Liver (tissue), 9 donors: Measurements from ENCODE around the gene PRR4. TPM values are rescaled to one million over a fixed set of nuclear protein-coding genes. Genes with fewer than 3 reads are reported as not detected.

Experiments used
- DNase-seq: peaks from one replicate; pipeline ENCODE4 v3.0.0-alpha.2; 2017; ENCODE audit warnings: low spot score
- H3K27ac ChIP-seq, 2 donors: one replicate each; pipeline ENCODE4 v1.7.0; 2013; ENCODE audit warnings: inconsistent platforms in 2 of 2, low read length in 2 of 2, control low read depth in 1 of 2, low read depth in 1 of 2, mild to moderate bottlenecking in 1 of 2
- H3K27me3 ChIP-seq, 4 donors: one replicate each; pipeline versions ENCODE4 v1.6.1 to v1.7.0; 2013; ENCODE audit warnings: low read length in 3 of 4, inconsistent platforms in 1 of 4, mild to moderate bottlenecking in 1 of 4, moderate library complexity in 1 of 4; ENCODE audit not compliant: control insufficient read depth in 4 of 4, insufficient read depth in 4 of 4
- H3K36me3 ChIP-seq, 4 donors: one replicate each; pipeline versions ENCODE4 v1.6.1 to v1.7.0; 2013; ENCODE audit warnings: low read length in 3 of 4, mild to moderate bottlenecking in 3 of 4, low read depth in 1 of 4, moderate library complexity in 1 of 4; ENCODE audit not compliant: control insufficient read depth in 4 of 4, insufficient read depth in 3 of 4
- H3K4me1 ChIP-seq, 4 donors: one replicate each; pipeline versions ENCODE4 v1.6.1 to v1.7.0; 2013; ENCODE audit warnings: low read length in 3 of 4, mild to moderate bottlenecking in 3 of 4, moderate library complexity in 1 of 4; ENCODE audit not compliant: control insufficient read depth in 4 of 4, insufficient read depth in 4 of 4
- H3K4me3 ChIP-seq, 3 donors: one replicate each; pipeline versions ENCODE4 v1.6.1 to v1.7.0; 2013; ENCODE audit warnings: low read length in 3 of 3, control low read depth in 1 of 3, low read depth in 1 of 3, mild to moderate bottlenecking in 1 of 3
- H3K9ac ChIP-seq, 2 donors: one replicate each; pipeline ENCODE4 v1.7.0; 2013; ENCODE audit warnings: low read length in 2 of 2, mild to moderate bottlenecking in 2 of 2, moderate library complexity in 2 of 2, control low read depth in 1 of 2, low read depth in 1 of 2
- H3K9me3 ChIP-seq, 4 donors: one replicate each; pipeline versions ENCODE4 v1.6.1 to v1.7.0; 2013; ENCODE audit warnings: low read length in 3 of 4; ENCODE audit not compliant: control insufficient read depth in 4 of 4
- CTCF ChIP-seq: fragments of 150-350 bp; IDR thresholded peaks from 2 replicates; pipeline ENCODE4 v1.5.1; 2017; ENCODE audit warnings: improper control_type of control experiment, low read depth, low read length; ENCODE audit not compliant: missing input control
- EGR1 ChIP-seq, 2 donors: IDR thresholded peaks; 2 replicates each; pipeline ENCODE4 v1.6.1; 2016 to 2018; ENCODE audit warnings: antibody characterized with exemption in 2 of 2, low read depth in 2 of 2
- FOXA1 ChIP-seq: IDR thresholded peaks from 2 replicates; pipeline ENCODE4 v1.6.1; 2016; ENCODE audit warnings: antibody characterized with exemption
- GABPA ChIP-seq, 2 donors: IDR thresholded peaks in 1 of 2; conservative IDR thresholded peaks in 1 of 2; 2 replicates each; pipeline ENCODE4 v1.6.1; 2016; ENCODE audit warnings: antibody characterized with exemption in 2 of 2, mild to moderate bottlenecking in 1 of 2, moderate library complexity in 1 of 2
- HNF4A ChIP-seq, 2 donors: conservative IDR thresholded peaks; 2 replicates each; pipeline ENCODE4 v1.6.1; 2016; ENCODE audit warnings: antibody characterized with exemption in 2 of 2, mild to moderate bottlenecking in 2 of 2
- HNF4G ChIP-seq: IDR thresholded peaks from 2 replicates; pipeline ENCODE4 v1.6.1; 2016; ENCODE audit warnings: antibody characterized with exemption
- JUND ChIP-seq, 2 donors: IDR thresholded peaks; 2 replicates each; pipeline ENCODE4 v1.6.1; 2016; ENCODE audit warnings: antibody characterized with exemption in 2 of 2
- MAX ChIP-seq: IDR thresholded peaks from 2 replicates; pipeline ENCODE4 v1.6.1; 2016; ENCODE audit warnings: antibody characterized with exemption
- NR2F2 ChIP-seq: IDR thresholded peaks from 2 replicates; pipeline ENCODE4 v1.6.1; 2016; ENCODE audit warnings: antibody characterized with exemption
- RXRA ChIP-seq, 2 donors: IDR thresholded peaks; 2 replicates each; pipeline ENCODE4 v1.6.1; 2017 to 2018; ENCODE audit warnings: antibody characterized with exemption in 2 of 2, mild to moderate bottlenecking in 1 of 2
- SP1 ChIP-seq: IDR thresholded peaks from 2 replicates; pipeline ENCODE4 v1.6.1; 2018; ENCODE audit warnings: antibody characterized with exemption, mild to moderate bottlenecking
- YY1 ChIP-seq: IDR thresholded peaks from 2 replicates; pipeline ENCODE4 v1.6.1; 2016; ENCODE audit warnings: antibody characterized with exemption, mild to moderate bottlenecking
- ZBTB33 ChIP-seq: IDR thresholded peaks from 2 replicates; pipeline ENCODE4 v1.6.1; 2016; ENCODE audit warnings: antibody characterized with exemption
- WGBS: extraction: QIAGEN DNeasy Blood & Tissue Kit; methylation state at CpG from one replicate; pipeline ENCODE4 v1.1.7; 2013; 5-methylcytosine and 5-hydroxymethylcytosine counted together
- polyA plus RNA-seq, 2 donors: library from polyadenylated mRNA; stranded (reverse) in 1 of 2; unstranded in 1 of 2; fragments of 200-250 nt in 1 of 2; fragments of >200 nt in 1 of 2; fragmentation: Nextera tagmentation in 1 of 2; extraction: Ambion mirVana in 1 of 2; gene quantifications; one replicate each; pipeline versions ENCODE4 v1.2.1 to v1.2.3, GENCODE V29; 2013 to 2015
- total RNA-seq, 2 donors: library from RNA; depleted of rRNA; stranded (reverse); fragments of >200 nt; gene quantifications; one replicate each; pipeline ENCODE4 v1.2.3, GENCODE V29; 2014
- TF ChIP-seq, protein P1 (sequence below): IDR thresholded peaks from 2 replicates; pipeline ENCODE4 v1.6.1; 2016; ENCODE audit warnings: antibody characterized with exemption
- TF ChIP-seq, protein P2 (sequence below): IDR thresholded peaks from 2 replicates; pipeline ENCODE4 v1.6.1; 2016; ENCODE audit warnings: antibody characterized with exemption, mild to moderate bottlenecking
- donor health status: healthy.
- donor health status: healthy.
- donor health status: healthy.
- donor health status: healthy.
- donor health status: healthy.

PRR4 gene
- total and polyA plus RNA-seq, 4 donors = 0.56 to 3.5 (median 1.4) TPM

- H3K4me1 ChIP-seq = no peaks in the 10 kb centered on the region
- H3K9me3 ChIP-seq = no peaks in the 10 kb centered on the region
- no peak for DNase-seq
- no peak within 1 kb of the TSS for H3K4me3 ChIP-seq
- no peak within 1 kb of the TSS for H3K27ac ChIP-seq
- no peaks in the 10 kb centered on the region for H3K36me3 ChIP-seq
- H3K27me3 ChIP-seq = no peaks in the 10 kb centered on the region
- H3K9ac ChIP-seq = no peak within 1 kb of the TSS
- TF ChIP-seq, protein P1, sequence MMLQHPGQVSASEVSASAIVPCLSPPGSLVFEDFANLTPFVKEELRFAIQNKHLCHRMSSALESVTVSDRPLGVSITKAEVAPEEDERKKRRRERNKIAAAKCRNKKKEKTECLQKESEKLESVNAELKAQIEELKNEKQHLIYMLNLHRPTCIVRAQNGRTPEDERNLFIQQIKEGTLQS = no peak
- no peak for TF ChIP-seq HNF4G
- TF ChIP-seq YY1 = no peak
- no peak for TF ChIP-seq ZBTB33
- no peak for TF ChIP-seq RXRA (IDR thresholded peaks at IDR 0.05)
- no peak for TF ChIP-seq EGR1 (IDR thresholded peaks at IDR 0.05; ENCODE audit: low read depth in 2 of 2)
- TF ChIP-seq, protein P2, sequence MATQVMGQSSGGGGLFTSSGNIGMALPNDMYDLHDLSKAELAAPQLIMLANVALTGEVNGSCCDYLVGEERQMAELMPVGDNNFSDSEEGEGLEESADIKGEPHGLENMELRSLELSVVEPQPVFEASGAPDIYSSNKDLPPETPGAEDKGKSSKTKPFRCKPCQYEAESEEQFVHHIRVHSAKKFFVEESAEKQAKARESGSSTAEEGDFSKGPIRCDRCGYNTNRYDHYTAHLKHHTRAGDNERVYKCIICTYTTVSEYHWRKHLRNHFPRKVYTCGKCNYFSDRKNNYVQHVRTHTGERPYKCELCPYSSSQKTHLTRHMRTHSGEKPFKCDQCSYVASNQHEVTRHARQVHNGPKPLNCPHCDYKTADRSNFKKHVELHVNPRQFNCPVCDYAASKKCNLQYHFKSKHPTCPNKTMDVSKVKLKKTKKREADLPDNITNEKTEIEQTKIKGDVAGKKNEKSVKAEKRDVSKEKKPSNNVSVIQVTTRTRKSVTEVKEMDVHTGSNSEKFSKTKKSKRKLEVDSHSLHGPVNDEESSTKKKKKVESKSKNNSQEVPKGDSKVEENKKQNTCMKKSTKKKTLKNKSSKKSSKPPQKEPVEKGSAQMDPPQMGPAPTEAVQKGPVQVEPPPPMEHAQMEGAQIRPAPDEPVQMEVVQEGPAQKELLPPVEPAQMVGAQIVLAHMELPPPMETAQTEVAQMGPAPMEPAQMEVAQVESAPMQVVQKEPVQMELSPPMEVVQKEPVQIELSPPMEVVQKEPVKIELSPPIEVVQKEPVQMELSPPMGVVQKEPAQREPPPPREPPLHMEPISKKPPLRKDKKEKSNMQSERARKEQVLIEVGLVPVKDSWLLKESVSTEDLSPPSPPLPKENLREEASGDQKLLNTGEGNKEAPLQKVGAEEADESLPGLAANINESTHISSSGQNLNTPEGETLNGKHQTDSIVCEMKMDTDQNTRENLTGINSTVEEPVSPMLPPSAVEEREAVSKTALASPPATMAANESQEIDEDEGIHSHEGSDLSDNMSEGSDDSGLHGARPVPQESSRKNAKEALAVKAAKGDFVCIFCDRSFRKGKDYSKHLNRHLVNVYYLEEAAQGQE = no peak
- TF ChIP-seq FOXA1 = no peak
- no peak for TF ChIP-seq MAX
- TF ChIP-seq JUND (IDR thresholded peaks at IDR 0.05) = no peak
- TF ChIP-seq HNF4A (conservative IDR thresholded peaks at IDR 0.05) = no peak
- no peak for TF ChIP-seq NR2F2
- TF ChIP-seq GABPA (IDR thresholded peaks at IDR 0.05 in 1 of 2, conservative IDR thresholded peaks at IDR 0.05 in 1 of 2) = no peak
- no peak for TF ChIP-seq CTCF
These were observed 39.2 kb downstream of the PRR4 start, which contains the start of gene TAS2R9 for GRCh38 chr12:10810068-10810467. TSS of gene TAS2R9 (minus strand) at chr12:10810168. CDS start at chr12:10810075, 93 bp downstream.

DNA sequence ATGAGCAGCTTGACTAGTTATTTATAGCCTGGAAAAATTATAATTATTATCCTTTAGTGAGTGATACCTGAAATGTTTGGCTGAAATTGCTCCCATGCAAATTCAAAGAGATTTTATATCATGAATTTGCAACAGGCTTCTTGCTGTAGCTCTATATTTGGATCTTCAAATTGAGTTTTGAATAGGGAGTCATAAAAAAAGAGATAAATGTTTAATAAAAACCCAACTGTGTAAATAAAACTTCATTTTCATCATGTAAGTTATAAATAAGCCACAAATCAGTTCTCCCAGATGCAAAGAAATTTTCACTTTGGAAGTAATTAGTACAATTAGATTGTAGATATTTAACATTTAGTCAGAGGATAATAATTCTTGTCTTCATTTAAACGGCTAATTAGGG is 42.1 kb downstream of the PRR4 start, which contains the start of gene TAS2R8:
Gene TAS2R8, minus strand, starts transcription at position 101 of the 400 bp plus-strand sequence. CDS start 306 bp downstream, outside the sequence.
- WGBS = 66% methylated on average over 1 of the region's 1 CpG
- Histone ChIP-seq H3K9ac (no peak within 1 kb of the TSS), H3K4me1 (no peaks in the 10 kb centered on the region), H3K36me3 (no peaks in the 10 kb centered on the region), H3K4me3 (no peak within 1 kb of the TSS), H3K9me3 (no peaks in the 10 kb centered on the region), H3K27me3 (no peaks in the 10 kb centered on the region), H3K27ac (no peak within 1 kb of the TSS)
- no peak for DNase-seq
- TF ChIP-seq SP1 = no peak
- TF ChIP-seq, protein P1 = no peak
- TF ChIP-seq HNF4G = no peak
- TF ChIP-seq CTCF = no peak
- TF ChIP-seq ZBTB33 = no peak
- TF ChIP-seq, protein P2 = no peak
